ENCODE measurements around the gene ADAMTS14. TPM values are rescaled to one million over a fixed set of nuclear protein-coding genes. Genes with fewer than 3 reads are reported as not detected.

The ADAMTS14 gene
- total RNA-seq, 1 donor from 2014 or later, result 29.8 TPM

- no peak for TF ChIP-seq CTCF (IDR thresholded peaks at IDR 0.05; ENCODE audit: partially characterized antibody, unreplicated experiment)
- Mint-ChIP-seq H3K27me3 (ENCODE audit: unreplicated experiment) (peaks cover 6% of the 10 kb centered on the region), H3K36me3 (ENCODE audit: unreplicated experiment) (peaks cover 16% of the 10 kb centered on the region), H3K4me3 (ENCODE audit: unreplicated experiment) (no peak overlapping the region), H3K9me3 (ENCODE audit: unreplicated experiment) (peaks cover 7% of the 10 kb centered on the region), H3K4me1 (ENCODE audit: low read depth, unreplicated experiment) (peaks cover 4% of the 10 kb centered on the region), H3K27ac (ENCODE audit: unreplicated experiment) (no peak overlapping the region)
- no peak for DNase-seq
These were observed 13.6 kb upstream of the ADAMTS14 start for GRCh38 chr10:70658582-70659136.

GRCh38 chr10:70659306-70659705 is 13.0 kb upstream of the ADAMTS14 start:
- peaks cover 5% of the 10 kb centered on the region for H3K9me3 Mint-ChIP-seq (ENCODE audit: unreplicated experiment)
- H3K36me3 Mint-ChIP-seq (ENCODE audit: unreplicated experiment), result peaks cover 16% of the 10 kb centered on the region
- H3K4me3 Mint-ChIP-seq (ENCODE audit: unreplicated experiment), result no peak overlapping the region
- TF ChIP-seq CTCF (IDR thresholded peaks at IDR 0.05; ENCODE audit: partially characterized antibody, unreplicated experiment), result no peak
- DNase-seq, result no peak
- H3K27me3 Mint-ChIP-seq (ENCODE audit: unreplicated experiment), result peaks cover 6% of the 10 kb centered on the region
- peaks cover 7% of the 10 kb centered on the region for H3K4me1 Mint-ChIP-seq (ENCODE audit: low read depth, unreplicated experiment)
- H3K27ac Mint-ChIP-seq (ENCODE audit: unreplicated experiment), result no peak overlapping the region

- no peak for TF ChIP-seq CTCF (IDR thresholded peaks at IDR 0.05; ENCODE audit: partially characterized antibody, unreplicated experiment)
- Mint-ChIP-seq H3K27me3 (ENCODE audit: unreplicated experiment) (peaks cover 4% of the 10 kb centered on the region), H3K36me3 (ENCODE audit: unreplicated experiment) (peaks cover 16% of the 10 kb centered on the region), H3K4me1 (ENCODE audit: low read depth, unreplicated experiment) (peaks cover 12% of the 10 kb centered on the region), H3K4me3 (ENCODE audit: unreplicated experiment) (no peak overlapping the region), H3K27ac (ENCODE audit: unreplicated experiment) (no peak overlapping the region), H3K9me3 (ENCODE audit: unreplicated experiment) (peaks cover 5% of the 10 kb centered on the region)
- no peak for DNase-seq
These were observed 11.6 kb upstream of the ADAMTS14 start for GRCh38 chr10:70660722-70661121.

GRCh38 chr10:70661623-70662361 is 10.5 kb upstream of the ADAMTS14 start:
- TF ChIP-seq CTCF (IDR thresholded peaks at IDR 0.05; ENCODE audit: partially characterized antibody, unreplicated experiment), result no peak
- peaks cover 5% of the 10 kb centered on the region for H3K9me3 Mint-ChIP-seq (ENCODE audit: unreplicated experiment)
- H3K27me3 Mint-ChIP-seq (ENCODE audit: unreplicated experiment), result peaks cover 4% of the 10 kb centered on the region
- H3K36me3 Mint-ChIP-seq (ENCODE audit: unreplicated experiment), result peaks cover 16% of the 10 kb centered on the region
- peaks cover 12% of the 10 kb centered on the region for H3K4me1 Mint-ChIP-seq (ENCODE audit: low read depth, unreplicated experiment)
- H3K27ac Mint-ChIP-seq (ENCODE audit: unreplicated experiment), result no peak overlapping the region
- no peak overlapping the region for H3K4me3 Mint-ChIP-seq (ENCODE audit: unreplicated experiment)
- no peak for DNase-seq

All from glutamatergic neuron (in vitro differentiated cells).